Stimulated activated CD4-positive, alpha-beta T cell treated with anti-CD3 and anti-CD28 coated beads, TNF-alpha, amount 100 ng/mL, for 48 hours (primary cell): ENCODE results near the gene FBXO5.
"Not testable (repeated sequence)": the region's sequence is repeated elsewhere in the genome, so short reads cannot be mapped to it uniquely, and the experiment has no call there.

Experiments
- DNase-seq, 3 donors: peaks; one replicate each; pipeline ENCODE4 v3.0.0-alpha.2; 2020; ENCODE audit warnings: low read depth in 3 of 3

Gene FBXO5, protein sequence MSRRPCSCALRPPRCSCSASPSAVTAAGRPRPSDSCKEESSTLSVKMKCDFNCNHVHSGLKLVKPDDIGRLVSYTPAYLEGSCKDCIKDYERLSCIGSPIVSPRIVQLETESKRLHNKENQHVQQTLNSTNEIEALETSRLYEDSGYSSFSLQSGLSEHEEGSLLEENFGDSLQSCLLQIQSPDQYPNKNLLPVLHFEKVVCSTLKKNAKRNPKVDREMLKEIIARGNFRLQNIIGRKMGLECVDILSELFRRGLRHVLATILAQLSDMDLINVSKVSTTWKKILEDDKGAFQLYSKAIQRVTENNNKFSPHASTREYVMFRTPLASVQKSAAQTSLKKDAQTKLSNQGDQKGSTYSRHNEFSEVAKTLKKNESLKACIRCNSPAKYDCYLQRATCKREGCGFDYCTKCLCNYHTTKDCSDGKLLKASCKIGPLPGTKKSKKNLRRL

DNA sequence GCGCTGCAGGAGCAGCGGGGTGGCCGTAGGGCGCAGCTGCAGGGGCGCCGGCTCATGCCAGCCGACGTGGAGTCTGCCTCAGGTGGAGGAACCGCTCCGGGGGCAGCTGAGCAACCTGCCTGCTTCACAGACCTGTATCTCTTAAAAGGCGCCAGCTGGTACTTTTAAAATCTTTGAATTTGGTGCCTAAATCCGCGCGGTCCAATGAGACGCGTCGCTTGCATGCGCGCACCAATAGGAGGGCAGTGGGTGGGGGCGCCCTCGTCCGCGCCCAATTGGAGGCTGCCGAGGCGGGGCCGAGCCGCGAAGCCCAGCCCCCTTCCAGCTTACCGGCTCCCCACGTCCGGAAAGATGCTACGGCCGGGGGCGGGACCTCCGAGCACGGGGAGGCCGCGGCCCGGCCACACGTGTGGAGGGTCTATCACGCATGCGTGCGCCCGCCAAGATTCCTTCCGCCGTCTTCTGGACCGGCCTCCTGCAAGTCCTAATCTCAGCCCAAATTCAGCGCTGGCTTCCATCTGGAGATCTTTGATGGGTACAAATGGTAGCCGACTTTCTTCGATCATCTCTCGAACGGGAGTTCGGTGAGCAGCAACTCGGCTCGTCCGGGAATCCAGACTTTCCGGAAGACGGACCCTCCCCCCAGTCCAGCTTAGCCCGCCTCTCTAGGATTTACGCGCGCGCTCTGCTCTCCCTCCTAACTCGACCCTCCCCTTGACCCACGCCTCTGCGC is at the start of gene FBXO5:
Gene FBXO5, minus strand, starts transcription at position 138 of the 733 bp plus-strand sequence. Its CDS starts 82 bp downstream, at position 56.
- DNase-seq: peak; percentile 94 to 97 (median 95)

DNA sequence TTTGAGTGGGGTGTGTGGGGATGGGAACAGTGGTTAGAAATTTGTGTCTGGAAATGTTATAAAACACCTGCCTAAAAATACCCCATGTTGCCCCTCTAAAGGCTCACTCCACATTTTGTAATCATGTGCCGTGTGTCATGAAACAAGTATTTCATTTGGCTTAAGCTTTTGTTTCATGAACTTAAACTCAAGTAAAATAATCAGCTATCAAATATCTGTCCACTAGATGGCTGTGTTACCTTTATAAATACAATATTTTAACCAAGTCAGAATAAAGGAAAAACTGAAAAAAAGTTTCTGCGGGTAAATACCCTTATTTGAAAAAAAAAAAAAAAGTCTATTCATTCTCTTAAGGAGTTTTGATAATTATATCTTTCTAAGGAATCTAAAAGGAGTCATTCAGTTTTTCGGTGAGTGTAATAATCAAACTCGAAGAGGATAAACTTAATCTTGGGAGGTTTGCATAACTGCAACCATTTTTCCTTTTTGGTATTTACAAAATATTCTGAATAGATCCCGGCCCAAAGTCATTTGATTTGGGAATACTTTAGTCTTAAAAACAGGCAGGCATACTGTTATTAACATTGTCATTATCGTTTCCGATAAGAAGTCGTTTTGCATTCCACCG is 49.5 kb upstream of the FBXO5 start:
- no peak for DNase-seq

DNA sequence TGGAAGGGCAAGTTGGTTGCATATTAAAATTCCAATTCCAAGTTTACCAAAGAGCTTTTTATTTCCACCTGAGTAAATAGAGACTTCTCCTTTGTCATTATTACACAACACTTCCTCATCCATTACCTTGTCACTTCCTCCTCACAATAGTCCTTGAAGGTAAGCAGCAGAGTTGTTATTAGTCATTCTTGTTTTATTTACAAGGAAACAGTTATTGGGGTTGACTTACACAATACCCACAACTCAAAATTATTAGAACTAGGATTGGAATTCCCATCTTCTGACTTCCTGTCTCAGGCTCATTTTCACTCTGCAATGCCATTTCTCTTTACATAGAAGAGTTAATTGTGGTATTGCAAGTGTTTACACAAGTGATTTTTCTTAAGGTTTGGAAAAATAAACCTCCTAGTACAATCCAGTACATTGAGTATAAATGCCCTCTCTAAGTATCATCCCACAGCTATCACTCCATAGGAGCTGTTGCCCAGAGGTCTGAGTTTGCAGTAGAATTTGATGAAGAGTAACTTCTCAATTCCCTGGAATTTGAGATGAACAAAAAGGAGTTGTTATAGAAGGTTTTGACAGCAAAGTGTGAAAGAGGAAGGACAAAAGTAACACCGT is 48.6 kb upstream of the FBXO5 start:
- no peak for DNase-seq

DNA sequence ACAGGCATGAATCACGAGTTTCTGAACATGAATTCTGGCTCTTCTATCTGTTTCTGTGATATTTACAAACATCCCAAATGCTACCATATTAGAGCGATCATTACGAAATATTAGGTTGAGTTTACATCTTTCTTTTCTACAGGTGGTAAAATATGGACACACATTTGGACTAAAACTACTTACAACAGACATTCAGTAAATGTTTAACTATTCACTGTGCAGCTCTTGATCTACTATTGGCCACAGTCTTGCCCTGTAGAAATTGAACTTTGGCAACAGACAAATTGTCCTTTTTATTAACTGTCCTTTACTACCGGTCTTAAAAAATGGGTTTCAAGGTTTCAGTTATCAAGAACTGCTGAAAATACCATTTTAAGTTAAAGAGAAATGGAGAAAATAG is 46.1 kb upstream of the FBXO5 start:
- DNase-seq: no peak

DNA sequence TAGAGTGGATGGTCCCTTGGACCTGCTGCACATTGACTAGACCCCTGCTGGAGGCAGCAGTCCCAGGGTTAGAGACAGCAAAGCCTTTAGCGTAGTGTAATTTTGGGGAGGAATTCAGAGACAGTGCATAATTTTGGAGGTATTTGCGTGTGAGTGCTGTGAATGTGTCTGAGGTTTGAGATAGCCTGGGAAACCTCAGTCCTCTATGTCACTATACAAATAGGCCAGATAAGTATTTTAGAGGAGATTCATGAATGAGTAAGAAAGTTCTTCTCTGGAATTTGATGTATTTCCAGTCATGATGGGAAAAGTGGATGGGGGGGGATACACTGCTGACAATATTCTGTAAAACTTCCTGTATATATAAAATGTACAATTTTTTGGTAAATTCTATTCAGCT is 45.4 kb upstream of the FBXO5 start:
- no peak for DNase-seq

DNA sequence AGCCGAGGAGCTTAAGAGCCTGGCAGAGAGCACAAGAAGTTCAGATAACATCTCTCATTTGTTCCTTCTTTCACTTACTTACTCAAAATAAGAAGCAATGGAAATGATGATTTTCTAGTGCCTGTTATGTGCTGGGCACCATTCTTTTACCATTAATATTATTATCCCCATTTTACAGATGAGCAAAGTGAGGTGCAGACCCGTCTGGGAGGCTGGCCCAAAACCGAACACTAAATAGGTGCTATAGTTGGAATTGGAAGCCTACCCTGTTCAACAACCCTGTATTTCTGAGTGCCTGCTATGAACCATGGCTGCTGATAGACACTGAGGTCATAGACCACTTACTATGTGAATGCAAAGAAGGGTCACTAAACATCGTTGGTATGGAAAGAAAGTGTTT is 44.6 kb upstream of the FBXO5 start:
- no peak for DNase-seq

DNA sequence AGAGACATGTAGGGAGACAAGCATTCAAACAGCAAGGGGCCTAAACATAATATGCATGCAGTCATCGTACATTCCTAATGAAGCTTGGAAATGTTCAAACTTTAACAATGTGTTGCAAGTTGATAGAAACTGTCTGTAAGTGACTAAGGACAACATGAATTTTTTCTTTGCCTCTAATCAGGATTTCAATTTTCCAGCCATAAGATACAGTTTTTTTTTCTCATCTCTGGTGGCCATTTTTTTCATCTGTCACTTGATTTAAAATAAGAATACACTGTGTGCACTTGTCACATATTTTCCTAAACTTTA is 41.8 kb upstream of the FBXO5 start:
- no peak for DNase-seq

DNA sequence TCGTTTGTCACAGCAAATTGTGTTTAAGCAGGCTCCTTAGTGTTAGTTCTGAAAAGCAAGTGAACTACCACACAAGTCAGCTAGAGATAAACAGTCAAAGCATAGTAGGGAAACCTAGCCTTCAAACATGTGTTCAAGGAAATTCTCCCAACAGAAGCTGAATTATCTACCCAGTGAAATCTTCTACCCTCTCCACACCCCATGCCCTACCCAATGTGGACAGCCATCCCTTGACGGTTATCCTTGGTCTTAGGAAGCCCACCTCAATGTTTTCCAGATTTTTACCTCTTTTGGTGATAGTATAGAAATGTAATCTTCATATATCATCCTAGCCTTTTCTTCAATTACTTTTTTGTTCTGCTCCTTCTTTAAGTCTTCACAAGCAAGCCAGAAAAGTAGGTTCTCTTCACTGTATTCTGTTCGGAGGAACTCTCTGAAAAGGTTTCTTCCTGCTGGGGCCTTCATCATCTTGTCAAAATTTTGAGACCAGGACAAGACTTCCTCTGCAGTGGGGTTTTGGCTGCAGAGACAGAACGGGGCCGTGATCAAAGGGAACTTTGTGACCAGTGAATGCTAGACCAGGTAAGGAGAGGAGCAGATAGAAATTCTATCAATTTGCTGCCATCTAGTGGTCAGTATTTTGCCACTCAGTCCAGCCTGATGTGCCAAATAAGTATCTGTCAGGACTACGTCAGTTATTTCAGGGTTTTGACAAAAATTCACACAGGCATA is 41.3 kb upstream of the FBXO5 start:
- DNase-seq: peak in 1 of 3 donors; percentile 31

DNA sequence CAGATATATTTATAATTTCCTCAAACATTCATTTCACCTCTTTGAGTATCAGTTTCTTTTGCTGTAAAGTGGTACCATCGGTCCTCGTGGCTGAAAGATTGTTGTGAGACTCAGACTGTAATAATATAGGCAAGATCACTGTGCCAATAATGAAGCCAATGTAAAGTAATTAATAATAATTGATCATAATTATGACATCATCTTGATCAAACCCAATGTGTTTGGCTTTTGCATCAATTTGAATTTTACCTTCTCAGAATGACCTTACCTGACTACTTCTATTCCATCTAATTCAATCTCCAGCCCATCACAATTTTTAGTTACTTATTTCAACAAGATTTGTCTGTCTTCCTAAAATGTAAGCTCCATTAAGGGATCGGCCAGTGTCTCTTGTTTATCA is 35.5 kb upstream of the FBXO5 start:
- DNase-seq: no peak

DNA sequence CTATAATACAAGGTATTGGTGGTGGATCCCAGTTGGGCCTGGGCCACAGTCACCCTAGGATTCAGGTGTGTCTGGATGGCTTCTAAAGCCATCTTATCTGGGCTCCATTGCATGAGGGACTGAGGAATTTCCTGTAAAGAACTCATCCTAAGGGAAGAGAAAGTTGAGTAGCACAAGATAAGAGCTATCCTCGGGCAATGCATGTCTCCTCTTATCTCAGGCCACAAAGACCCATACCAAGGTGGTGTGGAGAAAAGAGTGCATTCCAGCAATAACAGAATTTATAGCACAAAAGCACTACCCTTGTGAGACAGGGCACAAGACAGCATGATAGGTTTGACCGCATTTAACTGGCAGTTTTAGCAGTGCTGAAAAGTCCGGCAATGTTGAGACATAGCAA is 34.0 kb upstream of the FBXO5 start:
- no peak for DNase-seq

DNA sequence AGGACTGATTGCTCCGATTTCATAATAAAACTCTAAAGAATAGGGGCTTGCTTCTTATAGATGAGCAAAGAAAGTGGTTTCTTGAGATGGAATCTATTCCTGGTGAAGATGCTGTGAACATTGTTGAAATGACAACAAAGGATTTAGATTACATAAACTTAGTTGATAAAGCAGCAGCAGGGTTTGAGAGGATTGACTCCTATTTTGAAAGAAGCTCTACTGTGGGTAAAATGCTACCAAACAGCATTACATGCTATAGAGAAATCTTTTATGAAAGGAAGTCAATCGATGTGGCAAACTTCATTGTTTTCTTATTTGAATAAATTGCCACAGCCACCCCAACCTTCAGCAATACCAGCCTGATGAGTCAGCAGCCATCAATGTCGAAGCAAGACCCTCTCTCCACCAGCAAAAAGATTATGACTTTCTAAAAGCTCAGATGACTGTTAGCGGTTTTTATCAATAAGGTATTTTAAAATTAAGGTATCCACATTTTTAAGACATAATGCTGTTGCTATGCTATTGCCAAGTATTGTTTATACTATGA is 32.3 kb upstream of the FBXO5 start:
- no peak for DNase-seq

DNA sequence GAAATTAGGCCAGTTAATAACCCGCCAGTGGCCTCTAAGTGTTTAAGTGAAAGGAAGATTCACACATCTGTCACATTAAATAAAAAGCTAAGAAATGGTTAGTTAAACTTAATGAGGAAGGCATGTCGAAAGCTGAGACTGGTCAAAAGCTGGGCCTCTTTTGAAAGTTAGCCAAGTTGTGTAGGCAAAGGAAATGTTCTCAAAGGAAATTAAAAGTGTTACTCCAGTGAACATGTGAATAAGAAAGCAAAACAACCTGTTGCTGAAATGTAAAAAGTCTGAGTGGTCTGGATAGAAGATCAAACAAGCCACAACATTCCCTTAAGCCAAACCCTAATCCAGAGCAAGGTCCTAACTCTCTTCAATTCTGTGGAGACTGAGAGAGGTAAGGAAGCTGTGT is 30.6 kb upstream of the FBXO5 start:
- DNase-seq: no peak

DNA sequence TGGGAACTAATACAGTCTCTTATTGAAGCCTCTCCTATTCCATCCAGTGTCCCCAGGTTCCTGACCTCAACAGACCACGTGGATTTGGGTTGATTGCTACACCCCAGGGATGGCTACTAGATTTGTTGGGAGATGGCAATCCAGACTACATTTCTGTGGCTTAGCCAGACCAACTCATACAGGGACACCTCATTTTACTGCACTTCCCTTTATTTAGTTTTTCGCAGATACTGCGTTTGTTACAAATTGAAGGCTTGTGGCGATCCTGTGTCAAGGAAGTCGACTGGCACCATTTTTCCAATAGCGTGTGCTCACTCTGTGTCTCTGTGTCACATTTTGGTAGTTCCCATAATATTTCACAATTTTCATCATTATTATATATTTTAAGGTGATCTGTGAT is 30.0 kb upstream of the FBXO5 start:
- DNase-seq: no peak

DNA sequence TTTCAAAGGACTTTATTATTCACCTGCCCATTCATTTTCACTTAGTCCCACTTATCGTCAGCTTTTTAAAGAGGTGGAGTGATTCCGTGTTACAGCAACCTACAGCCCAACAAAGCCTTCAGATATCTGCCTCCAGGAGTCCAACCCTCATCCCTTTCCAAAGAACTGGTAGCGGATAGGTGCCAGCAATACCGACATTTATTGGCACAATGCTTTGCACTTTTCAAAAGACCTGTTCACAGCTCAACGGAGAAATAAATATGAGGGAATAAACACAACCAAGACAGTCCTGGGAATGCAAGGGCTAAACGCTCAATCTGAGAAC is 20.5 kb upstream of the FBXO5 start:
- DNase-seq: no peak

DNA sequence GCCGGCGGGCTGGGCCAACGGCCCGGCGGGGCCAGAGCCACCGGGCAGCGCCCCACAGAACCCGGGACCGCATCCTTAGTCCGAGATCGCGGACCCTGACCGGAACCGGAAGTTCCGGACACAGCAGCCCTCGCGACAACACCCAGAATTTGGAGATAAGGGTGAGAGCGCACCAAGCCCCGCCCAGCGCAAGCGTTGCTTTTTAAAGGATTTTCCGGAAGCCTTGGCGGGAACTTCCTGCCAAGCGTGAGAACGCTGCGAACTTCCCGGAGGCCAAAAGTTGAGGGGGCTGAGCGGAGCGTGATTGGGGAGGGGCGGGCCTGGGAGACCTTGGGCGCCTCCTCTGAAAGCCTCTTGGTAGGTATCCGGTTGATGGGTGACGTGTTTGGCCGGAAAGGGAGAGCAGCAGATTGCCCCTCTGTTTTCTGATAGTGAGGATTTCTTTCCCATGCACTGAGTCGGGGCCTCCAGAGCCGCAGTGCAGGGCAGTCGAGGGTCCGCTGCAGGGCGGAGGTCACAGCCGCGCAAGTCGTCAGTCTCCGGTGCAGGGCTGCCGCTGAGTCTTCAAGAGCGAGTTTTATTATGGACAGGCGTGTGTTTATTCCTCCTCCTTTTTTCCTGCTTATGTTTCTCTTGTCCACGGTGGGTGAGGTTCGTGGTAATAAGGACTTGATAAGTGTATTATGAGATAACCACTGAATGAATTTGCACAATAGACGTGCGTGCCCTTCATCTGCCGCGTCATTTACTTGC is 19.9 kb upstream of the FBXO5 start, which contains the start of gene MTRF1L:
Gene MTRF1L, minus strand, starts transcription at position 97 of the 753 bp plus-strand sequence. Its CDS starts 24 bp downstream, at position 73.
- DNase-seq: peak; percentile 76 to 88 (median 78)

DNA sequence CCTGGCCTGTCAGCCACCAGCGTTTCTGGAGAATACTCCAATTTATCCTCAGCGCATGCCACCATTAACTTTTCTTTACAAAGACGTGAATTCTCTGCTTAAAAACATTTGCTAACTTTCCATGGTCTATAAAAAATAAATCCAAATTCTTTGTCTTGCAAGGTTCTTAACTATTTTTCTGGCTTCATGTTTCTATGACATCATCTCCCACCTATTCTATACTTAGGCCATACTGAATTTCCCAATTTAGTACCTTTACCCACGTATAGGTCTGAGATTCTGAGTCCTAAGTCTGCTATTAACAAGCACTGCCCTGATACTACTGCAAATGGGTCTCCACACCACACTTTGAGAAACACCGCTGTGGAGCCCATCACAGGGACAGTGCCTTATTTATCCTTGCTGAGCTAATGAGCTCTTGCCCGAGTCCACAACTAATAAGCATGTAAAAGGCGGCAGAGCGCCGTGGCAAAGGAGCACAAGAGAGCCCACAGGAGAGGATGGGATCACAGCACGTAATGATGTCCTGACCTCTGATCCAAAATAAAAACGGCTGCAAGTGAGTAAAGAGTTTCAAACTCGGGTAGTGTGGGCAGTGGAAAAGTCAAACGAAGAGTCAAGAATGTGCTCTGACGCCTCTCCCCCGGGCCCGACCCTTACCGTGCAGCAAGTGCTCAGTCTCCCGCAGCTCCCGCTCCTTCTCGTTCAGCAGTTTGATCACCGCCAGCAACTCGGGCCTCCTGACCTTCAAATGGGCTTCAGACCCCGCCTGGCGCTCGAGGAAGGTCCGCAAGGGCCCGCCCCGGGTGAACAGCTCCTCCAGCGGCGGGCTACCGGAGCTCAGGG is 19.1 kb upstream of the FBXO5 start:
- DNase-seq: no peak

DNA sequence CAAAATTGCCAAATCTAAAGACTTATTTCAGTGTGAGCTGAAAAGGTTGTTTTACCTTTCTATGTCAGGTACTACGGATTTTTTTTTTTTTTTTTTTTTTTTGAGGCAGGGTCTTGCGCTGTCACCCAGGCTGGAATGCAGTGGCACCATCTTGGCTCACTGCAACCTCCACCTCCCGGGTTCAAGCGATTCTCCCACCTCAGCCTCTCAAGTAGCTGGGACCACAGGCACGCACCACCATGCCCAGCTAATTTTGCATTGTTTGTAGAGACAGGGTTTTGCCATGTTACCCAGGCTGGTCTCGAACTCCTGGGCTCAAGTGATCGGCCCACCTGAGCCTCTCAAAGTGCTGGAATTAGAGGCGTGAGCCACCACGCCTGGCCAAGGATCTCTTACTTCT is 17.9 kb upstream of the FBXO5 start:
- DNase-seq: not testable (repeated sequence)

DNA sequence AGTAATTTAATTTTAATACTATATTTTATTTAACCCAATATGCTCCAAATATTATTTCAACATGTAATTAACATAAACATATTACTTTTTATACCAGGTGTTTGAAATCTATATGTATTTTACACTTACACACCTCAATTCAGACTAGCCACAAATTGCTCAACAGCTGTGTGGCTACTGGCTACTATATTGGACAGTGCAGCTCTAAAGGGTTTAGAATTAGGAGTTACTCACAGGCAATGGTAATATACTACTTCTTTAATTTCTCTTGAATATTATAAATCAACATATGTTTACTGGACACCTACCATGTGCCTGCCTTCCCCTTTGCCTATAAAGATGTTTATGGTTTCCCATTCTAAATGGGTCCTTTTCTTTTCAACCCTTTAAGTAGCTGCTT is 17.4 kb upstream of the FBXO5 start:
- no peak for DNase-seq

DNA sequence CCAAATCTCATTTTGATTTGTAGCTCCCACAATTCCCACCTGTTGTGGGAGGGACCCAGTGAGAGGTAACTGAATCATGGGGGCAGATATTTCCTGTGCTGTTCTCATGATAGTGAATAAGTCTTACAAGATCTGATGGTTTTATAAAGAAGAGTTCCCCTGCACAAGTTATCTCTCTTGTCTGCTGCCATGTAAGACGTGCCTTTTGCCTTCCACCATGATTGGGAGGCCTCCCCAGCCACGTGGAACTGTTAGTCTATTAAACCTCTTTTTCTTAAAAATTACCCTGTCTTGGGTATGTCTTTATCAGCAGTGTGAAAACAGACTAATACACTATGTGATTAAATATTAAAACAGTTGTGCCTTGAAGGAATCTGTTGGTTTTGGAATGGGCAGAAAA is 16.7 kb upstream of the FBXO5 start:
- not testable (repeated sequence) for DNase-seq

DNA sequence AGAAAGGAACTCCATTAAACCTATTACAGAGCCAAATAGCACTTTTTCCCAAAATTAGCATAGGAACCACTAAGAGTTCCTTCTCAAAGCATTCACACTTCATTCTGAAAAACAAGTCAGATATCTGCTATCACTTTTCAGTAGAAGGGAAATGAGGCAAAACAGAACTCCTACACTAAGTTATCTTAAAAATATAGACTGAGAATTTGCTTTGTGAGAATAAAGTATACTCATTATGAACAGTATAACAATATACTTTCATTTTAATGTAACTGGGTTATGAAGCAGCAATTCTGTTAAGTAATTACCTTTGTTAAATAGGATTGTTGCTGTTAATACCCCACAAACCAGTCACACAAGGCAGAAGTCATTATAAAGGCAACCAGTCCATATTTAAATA is 11.0 kb upstream of the FBXO5 start:
- DNase-seq: no peak
